AG04449 (cell line): Measurements from ENCODE around the gene XPO4.

Experiments
- CTCF ChIA-PET: fragments of 350-600 bp; formaldehyde crosslinking; extraction: SDS; loops from one replicate; lab custom pipeline; 2021; ENCODE audit warnings: antibody characterized with exemption; lab: Yijun Ruan, JAX
- POLR2A ChIA-PET: fragments of 400-600, 350-600 bp; formaldehyde crosslinking; extraction: SDS; loops from one replicate; lab custom pipeline; 2020; ENCODE audit warnings: antibody characterized with exemption, inconsistent platforms; lab: Yijun Ruan, JAX
- DNase-seq: peaks from one replicate; pipeline ENCODE4 v3.0.0-alpha.2; 2010; ENCODE audit warnings: low read depth, low spot score
- H3K4me3 ChIP-seq: 2 replicates; pipeline ENCODE4 v1.5.1; 2011; ENCODE audit warnings: low read depth, mild to moderate bottlenecking, control low read depth, low read length
- CTCF ChIP-seq: IDR thresholded peaks from one replicate; pipeline ENCODE4 v1.5.1; 2011; ENCODE audit warnings: mild to moderate bottlenecking, moderate library complexity, low read length, control low read depth, inconsistent platforms; ENCODE audit not compliant: insufficient read depth; ENCODE audit errors: missing control alignments

Gene XPO4

GRCh38 chr13:20911037-20911436 lies 8.5 kb upstream of the XPO4 start:
- CTCF ChIA-PET: interaction anchor here (0.8 to 1.4 kb wide), 3 partner anchors 11 to 416 kb away, joined by 3 to 4 read pairs (median 4); no protein-coding TSS in a partner anchor
- POLR2A ChIA-PET: no interaction called here
- no peak overlapping the region for H3K4me3 ChIP-seq
- TF ChIP-seq CTCF: no peak
- DNase-seq: no peak

GRCh38 chr13:20908714-20909497 lies 6.4 kb upstream of the XPO4 start:
- ChIA-PET POLR2A (no interaction called here), CTCF (interaction anchor here (1.2 kb wide), 1 partner anchor 16 kb away, joined by 3 read pairs; no protein-coding TSS in a partner anchor)
- no peak overlapping the region for H3K4me3 ChIP-seq
- DNase-seq: no peak
- TF ChIP-seq CTCF: no peak

- ChIA-PET POLR2A (no interaction called here), CTCF (no interaction called here)
- no peak for TF ChIP-seq CTCF
- H3K4me3 ChIP-seq: no peak overlapping the region
- DNase-seq: no peak
These were observed 2.4 kb upstream of the XPO4 start for GRCh38 chr13:20904908-20905307.

GRCh38 chr13:20903164-20903475 lies 574 bp upstream of the XPO4 start:
- ChIA-PET CTCF (interaction anchor here (2.6 kb wide), 1 partner anchor 22 kb away, joined by 12 read pairs; no protein-coding TSS in a partner anchor), POLR2A (interaction anchor here (0.7 kb wide), 1 partner anchor 461 kb away, joined by 3 read pairs; no protein-coding TSS in a partner anchor)
- peak overlapping the region; percentile 95 for H3K4me3 ChIP-seq
- TF ChIP-seq CTCF: no peak
- DNase-seq: no peak

GRCh38 chr13:20901668-20902437 lies 693 bp downstream of the XPO4 start:
- ChIA-PET POLR2A (interaction anchor here (0.6 kb wide), 1 partner anchor 90 kb away, joined by 3 read pairs; no protein-coding TSS in a partner anchor), CTCF (interaction anchor here (0.9 to 2.8 kb wide), 6 partner anchors 11 to 407 kb away, joined by 3 to 14 read pairs (median 6); no protein-coding TSS in a partner anchor)
- H3K4me3 ChIP-seq: peak overlapping the region; percentile 95
- TF ChIP-seq CTCF: no peak
- no peak for DNase-seq

- TF ChIP-seq CTCF: no peak
- ChIA-PET POLR2A (no interaction called here), CTCF (interaction anchor here (1.2 kb wide), 1 partner anchor 26 kb away, joined by 3 read pairs; no protein-coding TSS in a partner anchor)
- DNase-seq: no peak
- no peak overlapping the region for H3K4me3 ChIP-seq
These were observed 8.3 kb downstream of the XPO4 start for GRCh38 chr13:20894245-20894644.
